Prostate gland (tissue), 2 donors: ENCODE data around the gene CCL14. TPM values are rescaled to one million over a fixed set of nuclear protein-coding genes. Genes with fewer than 3 reads are reported as not detected.
A peak's percentile ranks its signal among the peaks of the same experiment; 100 is the strongest.

Source experiments
- DNase-seq: peaks from one replicate; pipeline ENCODE4 v3.0.0-alpha.2; 2019; ENCODE audit warnings: low spot score
- H3K27ac ChIP-seq, 2 donors: fragments of 200-600 bp; sonication (generic); 2 replicates each; pipeline ENCODE4 v1.5.1; 2017 to 2019
- H3K27me3 ChIP-seq: fragments of 200-600 bp; sonication (generic); replicated peaks from 2 replicates; pipeline ENCODE4 v1.5.1; 2019; ENCODE audit not compliant: insufficient read depth
- H3K36me3 ChIP-seq, 2 donors: fragments of 200-600 bp; sonication (generic); 1 replicate in 1 of 2; 2 replicates in 1 of 2; pipeline versions ENCODE4 v1.5.1 to v1.8.1; 2017 to 2019
- H3K4me1 ChIP-seq: fragments of 200-600 bp; sonication (generic); replicated peaks from 2 replicates; pipeline ENCODE4 v1.5.1; 2019
- H3K4me3 ChIP-seq, 2 donors: fragments of 200-600 bp; sonication (generic); 2 replicates each; pipeline ENCODE4 v1.5.1; 2017 to 2019
- H3K9me3 ChIP-seq: fragments of 200-600 bp; sonication (generic); 2 replicates; pipeline ENCODE4 v1.5.1; 2017
- CTCF ChIP-seq, 4 experiments: fragments of 200-600 bp in 2 of 4; fragments of 450-650 bp in 2 of 4; sonication (generic) in 2 of 4; IDR thresholded peaks; 1 replicate in 3 of 4; 2 replicates in 1 of 4; pipeline ENCODE4 v1.5.1; 2016 to 2019; ENCODE audit warnings: antibody characterized with exemption in 4 of 4, mild to moderate bottlenecking in 2 of 4, moderate library complexity in 2 of 4
- POLR2A ChIP-seq: fragments of 450-650 bp; IDR thresholded peaks from one replicate; pipeline ENCODE4 v1.6.1; 2016; ENCODE audit warnings: antibody characterized with exemption, mild to moderate bottlenecking
- POLR2AphosphoS5 ChIP-seq: sonication (generic); formaldehyde crosslinking; IDR thresholded peaks from one replicate; pipeline ENCODE4 v1.6.1; 2017; ENCODE audit warnings: antibody characterized with exemption
- WGBS: methylation state at CpG from one replicate; pipeline ENCODE4 v1.1.5; 2018; 5-methylcytosine and 5-hydroxymethylcytosine counted together
- intact Hi-C: fragments of 100-400 bp; cut with DNase I; formaldehyde crosslinking; loops from one replicate; pipeline ENCODE4 v1.14.2; 2022
- total RNA-seq, 2 donors: library from RNA; depleted of rRNA; stranded (reverse); fragments of >200 nt; gene quantifications; one replicate each; pipeline ENCODE4 v1.1.0, GENCODE V29; 2016

CCL14 gene
- total RNA-seq, 2 donors from 2014 or later = 19.9 to 28.0 TPM

- intact Hi-C loops = loop anchor here (10.0 kb wide), 1 partner anchor 172 kb away; no protein-coding TSS in a partner anchor
- TF ChIP-seq POLR2AphosphoS5 (no peak), CTCF (IDR thresholded peaks at IDR 0.05) (no peak), POLR2A (no peak)
- no peak for DNase-seq
- Histone ChIP-seq H3K27me3 (no peaks in the 10 kb centered on the region), H3K4me1 (peaks cover 2% of the 10 kb centered on the region), H3K4me3 (no peak overlapping the region), H3K27ac (no peak overlapping the region), H3K9me3 (no peaks in the 10 kb centered on the region), H3K36me3 (no peaks in the 10 kb centered on the region)
- 97% methylated on average over 6 of the region's 6 CpGs for WGBS
Observed at GRCh38 chr17:35972535-35972934, 14.0 kb downstream of the CCL14 start.

GRCh38 chr17:35972066-35972465 lies 14.5 kb downstream of the CCL14 start:
- TF ChIP-seq POLR2A = no peak
- Histone ChIP-seq H3K9me3 (no peaks in the 10 kb centered on the region), H3K4me3 (no peak overlapping the region), H3K4me1 (peaks cover 2% of the 10 kb centered on the region), H3K27ac (no peak overlapping the region), H3K36me3 (no peaks in the 10 kb centered on the region), H3K27me3 (no peaks in the 10 kb centered on the region)
- DNase-seq = no peak
- 96% methylated on average over 1 of the region's 1 CpG for WGBS
- intact Hi-C loops = loop anchor here (10.0 kb wide), 1 partner anchor 173 kb away; no protein-coding TSS in a partner anchor

GRCh38 chr17:35969558-35970380 lies 16.8 kb downstream of the CCL14 start:
- Histone ChIP-seq H3K27me3 (no peaks in the 10 kb centered on the region), H3K27ac (no peak overlapping the region), H3K36me3 (no peaks in the 10 kb centered on the region), H3K9me3 (no peaks in the 10 kb centered on the region), H3K4me3 (no peak overlapping the region), H3K4me1 (peaks cover 2% of the 10 kb centered on the region)
- no peak for TF ChIP-seq POLR2AphosphoS5
- no peak for TF ChIP-seq POLR2A
- TF ChIP-seq CTCF (IDR thresholded peaks at IDR 0.05) = peak; percentile 55 to 90 (median 82)
- WGBS = 46% methylated on average over 8 of the region's 8 CpGs
- intact Hi-C loops = loop anchor here (2.0 to 10.0 kb wide), 2 partner anchors 175 to 513 kb away; no protein-coding TSS in a partner anchor
- peak; percentile 77 for DNase-seq

- Histone ChIP-seq H3K27me3 (no peaks in the 10 kb centered on the region), H3K36me3 (no peaks in the 10 kb centered on the region), H3K4me1 (peaks cover under 1% of the 10 kb centered on the region), H3K9me3 (no peaks in the 10 kb centered on the region), H3K27ac (no peak overlapping the region), H3K4me3 (no peak overlapping the region)
- intact Hi-C loops = loop anchor here (2.0 kb wide), 1 partner anchor 514 kb away; no protein-coding TSS in a partner anchor
- 85% methylated on average over 10 of the region's 10 CpGs for WGBS
- no peak for TF ChIP-seq CTCF (IDR thresholded peaks at IDR 0.05)
- DNase-seq = no peak
Observed at GRCh38 chr17:35968520-35969054, 17.9 kb downstream of the CCL14 start.

- no peaks in the 10 kb centered on the region for H3K9me3 ChIP-seq
- no peaks in the 10 kb centered on the region for H3K4me1 ChIP-seq
- H3K36me3 ChIP-seq = no peaks in the 10 kb centered on the region
- H3K4me3 ChIP-seq = no peak overlapping the region
- 90% methylated on average over 7 of the region's 7 CpGs for WGBS
- H3K27ac ChIP-seq = no peak overlapping the region
- no peak for DNase-seq
- no peak for TF ChIP-seq POLR2A
- no peak for TF ChIP-seq POLR2AphosphoS5
- TF ChIP-seq CTCF (IDR thresholded peaks at IDR 0.05) = no peak
- H3K27me3 ChIP-seq = no peaks in the 10 kb centered on the region
- intact Hi-C loops = no loop called here
Observed at GRCh38 chr17:35965272-35965671, 21.3 kb downstream of the CCL14 start.
